DND-41 (cell line): ENCODE data around the gene SERPIND1.

ENCODE experiments used
- ATAC-seq: fragments of 200-7000 bp; cut with Tn5 transposase; 3 replicates; pipeline ENCODE4 v1.9.1; 2021; ENCODE audit warnings: low read depth; ENCODE audit not compliant: insufficient read depth
- DNase-seq: peaks from one replicate; pipeline ENCODE4 v3.0.0-alpha.2; 2020
- H2AFZ ChIP-seq: 2 replicates; pipeline ENCODE4 v1.6.0; 2012; ENCODE audit warnings: low read depth, low read length
- H3K27ac ChIP-seq: 2 replicates; pipeline ENCODE4 v1.5.1; 2012; ENCODE audit warnings: low read length, inconsistent platforms
- H3K27me3 ChIP-seq: fragments of 200-600 bp; sonication (generic); 2 replicates; pipeline ENCODE4 v1.6.0; 2012; ENCODE audit warnings: low read length, mild to moderate bottlenecking, inconsistent platforms; ENCODE audit not compliant: insufficient read depth, poor library complexity
- H3K36me3 ChIP-seq: 2 replicates; pipeline ENCODE4 v1.5.1; 2012; ENCODE audit warnings: low read length, inconsistent platforms; ENCODE audit not compliant: insufficient read depth
- H3K4me1 ChIP-seq: 2 replicates; pipeline ENCODE4 v1.5.1; 2012; ENCODE audit warnings: mild to moderate bottlenecking, low read length; ENCODE audit not compliant: insufficient read depth
- H3K4me2 ChIP-seq: 2 replicates; pipeline ENCODE4 v1.6.0; 2012; ENCODE audit warnings: mild to moderate bottlenecking, moderate library complexity, low read length, inconsistent platforms; ENCODE audit not compliant: insufficient read depth
- H3K4me3 ChIP-seq, 2 experiments: fragments of 200-600 bp in 1 of 2; shearing (Covaris generic) in 1 of 2; 2 replicates each; pipeline ENCODE4 v1.5.1; 2012 to 2016; ENCODE audit warnings: inconsistent platforms in 2 of 2, low read length in 2 of 2, mild to moderate bottlenecking in 2 of 2, low read depth in 1 of 2, moderate library complexity in 1 of 2
- H3K79me2 ChIP-seq: 2 replicates; pipeline ENCODE4 v1.6.0; 2012; ENCODE audit warnings: low read length, inconsistent platforms; ENCODE audit not compliant: insufficient read depth
- H3K9ac ChIP-seq: 2 replicates; pipeline ENCODE4 v1.6.0; 2012; ENCODE audit warnings: low read depth, mild to moderate bottlenecking, inconsistent platforms, low read length, moderate library complexity
- H3K9me3 ChIP-seq: 2 replicates; pipeline ENCODE4 v1.5.1; 2012; ENCODE audit warnings: low read length, moderate library complexity, mild to moderate bottlenecking, inconsistent platforms; ENCODE audit not compliant: insufficient read depth, severe bottlenecking
- H4K20me1 ChIP-seq: 2 replicates; pipeline ENCODE4 v1.6.0; 2012; ENCODE audit warnings: low read length; ENCODE audit not compliant: insufficient read depth
- EZH2 ChIP-seq: IDR thresholded peaks from 3 replicates; pipeline ENCODE4 v1.6.1; 2012; ENCODE audit warnings: borderline replicate concordance, low read depth, mild to moderate bottlenecking, moderate library complexity, low read length, inconsistent platforms; ENCODE audit not compliant: severe bottlenecking
- TF ChIP-seq, protein P1 (sequence below): IDR thresholded peaks from 2 replicates; pipeline ENCODE4 v1.5.1; 2012; ENCODE audit warnings: borderline replicate concordance, low read length, moderate library complexity, mild to moderate bottlenecking; ENCODE audit not compliant: poor library complexity, severe bottlenecking; ENCODE audit errors: extremely low read depth

SERPIND1 gene

DNA sequence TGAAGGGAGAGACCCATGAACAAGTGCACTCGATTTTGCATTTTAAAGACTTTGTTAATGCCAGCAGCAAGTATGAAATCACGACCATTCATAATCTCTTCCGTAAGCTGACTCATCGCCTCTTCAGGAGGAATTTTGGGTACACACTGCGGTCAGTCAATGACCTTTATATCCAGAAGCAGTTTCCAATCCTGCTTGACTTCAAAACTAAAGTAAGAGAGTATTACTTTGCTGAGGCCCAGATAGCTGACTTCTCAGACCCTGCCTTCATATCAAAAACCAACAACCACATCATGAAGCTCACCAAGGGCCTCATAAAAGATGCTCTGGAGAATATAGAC lies 5.9 kb downstream of the SERPIND1 start:
- no peak overlapping the region for H3K4me2 ChIP-seq
- ATAC-seq, result no peak

DNA sequence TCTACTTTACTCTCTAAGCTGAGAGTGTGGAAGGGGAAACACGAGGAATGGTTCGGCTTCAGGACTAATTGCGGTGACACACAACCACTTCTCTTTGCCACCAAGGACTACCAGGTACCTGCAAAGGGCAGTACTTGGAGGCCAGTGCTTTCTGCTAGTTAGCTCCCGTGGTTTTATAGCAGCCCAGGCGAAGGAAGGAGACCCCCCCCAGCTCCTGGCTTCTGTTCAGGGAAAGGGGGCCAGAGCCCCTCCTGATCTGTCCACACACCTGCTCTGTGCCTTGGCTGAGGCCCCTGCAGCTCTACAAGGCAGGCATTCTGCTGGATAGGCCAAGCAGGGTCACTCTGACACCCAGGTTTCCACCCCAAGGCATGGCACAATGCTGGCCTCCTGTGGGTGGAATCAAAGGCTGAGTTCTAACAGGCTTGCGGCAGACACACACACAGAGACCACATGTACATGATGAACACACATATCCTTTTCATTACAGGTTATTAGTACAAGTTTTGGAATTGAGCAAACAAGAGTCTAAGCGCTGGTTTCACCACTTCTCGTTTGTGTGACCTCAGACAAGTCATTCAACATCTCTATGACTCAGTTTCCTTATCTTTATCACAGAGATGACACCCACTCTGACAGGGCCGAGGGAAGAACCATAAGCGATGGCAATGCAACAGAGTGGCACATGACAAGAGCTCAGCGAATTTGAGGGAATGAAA lies 7.5 kb downstream of the SERPIND1 start:
- H3K4me3 ChIP-seq, result no peak overlapping the region
- no peak overlapping the region for H3K4me2 ChIP-seq
- TF ChIP-seq EZH2, result no peak
- TF ChIP-seq, protein P1, sequence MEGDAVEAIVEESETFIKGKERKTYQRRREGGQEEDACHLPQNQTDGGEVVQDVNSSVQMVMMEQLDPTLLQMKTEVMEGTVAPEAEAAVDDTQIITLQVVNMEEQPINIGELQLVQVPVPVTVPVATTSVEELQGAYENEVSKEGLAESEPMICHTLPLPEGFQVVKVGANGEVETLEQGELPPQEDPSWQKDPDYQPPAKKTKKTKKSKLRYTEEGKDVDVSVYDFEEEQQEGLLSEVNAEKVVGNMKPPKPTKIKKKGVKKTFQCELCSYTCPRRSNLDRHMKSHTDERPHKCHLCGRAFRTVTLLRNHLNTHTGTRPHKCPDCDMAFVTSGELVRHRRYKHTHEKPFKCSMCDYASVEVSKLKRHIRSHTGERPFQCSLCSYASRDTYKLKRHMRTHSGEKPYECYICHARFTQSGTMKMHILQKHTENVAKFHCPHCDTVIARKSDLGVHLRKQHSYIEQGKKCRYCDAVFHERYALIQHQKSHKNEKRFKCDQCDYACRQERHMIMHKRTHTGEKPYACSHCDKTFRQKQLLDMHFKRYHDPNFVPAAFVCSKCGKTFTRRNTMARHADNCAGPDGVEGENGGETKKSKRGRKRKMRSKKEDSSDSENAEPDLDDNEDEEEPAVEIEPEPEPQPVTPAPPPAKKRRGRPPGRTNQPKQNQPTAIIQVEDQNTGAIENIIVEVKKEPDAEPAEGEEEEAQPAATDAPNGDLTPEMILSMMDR, result no peak
- no peak for DNase-seq
- no peaks in the 10 kb centered on the region for H3K79me2 ChIP-seq
- H3K27me3 ChIP-seq, result no peaks in the 10 kb centered on the region
- H3K9me3 ChIP-seq, result no peaks in the 10 kb centered on the region
- peaks cover 70% of the 10 kb centered on the region for H3K36me3 ChIP-seq
- H3K27ac ChIP-seq, result no peak overlapping the region
- ATAC-seq, result no peak
- 0 out of 2 replicates have a peak, but pooled peaks cover 11% of the 10 kb centered on the region for H4K20me1 ChIP-seq
- no peaks in the 10 kb centered on the region for H3K4me1 ChIP-seq
- no peak overlapping the region for H3K9ac ChIP-seq
- no peak overlapping the region for H2AFZ ChIP-seq

More for the DNA sequence above, 5.9 kb downstream of the SERPIND1 start:
- Histone ChIP-seq H3K36me3 (peaks cover 66% of the 10 kb centered on the region), H3K9me3 (no peaks in the 10 kb centered on the region), H3K4me1 (no peaks in the 10 kb centered on the region), H2AFZ (no peak overlapping the region), H3K27me3 (no peaks in the 10 kb centered on the region), H3K4me3 (no peak overlapping the region), H4K20me1 (0 out of 2 replicates have a peak, but pooled peaks cover 11% of the 10 kb centered on the region), H3K9ac (no peak overlapping the region), H3K27ac (no peak overlapping the region), H3K79me2 (no peaks in the 10 kb centered on the region)
- no peak for DNase-seq
- TF ChIP-seq, protein P1, result no peak
- no peak for TF ChIP-seq EZH2

DNA sequence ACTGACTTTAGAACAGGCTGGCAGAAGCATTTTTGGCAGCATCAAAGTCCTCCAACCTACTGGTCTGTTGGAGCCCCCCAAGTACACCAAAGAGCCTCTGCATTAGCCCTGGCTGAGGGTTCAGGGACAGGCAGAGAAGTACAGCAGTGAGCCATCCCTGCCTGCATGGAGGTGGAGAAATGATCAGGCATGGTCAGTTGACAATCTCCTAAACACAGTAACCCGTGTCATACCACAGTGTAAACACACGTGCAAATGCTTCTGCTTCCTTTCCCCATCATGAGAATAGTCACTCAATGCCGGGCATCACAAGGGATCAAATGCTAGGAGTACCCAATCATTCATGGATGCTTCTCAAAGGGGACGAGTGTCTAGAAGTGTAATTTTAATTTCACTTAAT lies 8.2 kb downstream of the SERPIND1 start:
- Histone ChIP-seq H3K79me2 (no peaks in the 10 kb centered on the region), H2AFZ (no peak overlapping the region), H3K27ac (no peak overlapping the region), H3K4me2 (no peak overlapping the region), H3K4me1 (no peaks in the 10 kb centered on the region), H4K20me1 (0 out of 2 replicates have a peak, but pooled peaks cover 11% of the 10 kb centered on the region), H3K9me3 (no peaks in the 10 kb centered on the region), H3K36me3 (peaks cover 75% of the 10 kb centered on the region), H3K9ac (no peak overlapping the region), H3K4me3 (no peak overlapping the region), H3K27me3 (no peaks in the 10 kb centered on the region)
- DNase-seq (no peak), ATAC-seq (no peak)
- no peak for TF ChIP-seq EZH2
- TF ChIP-seq, protein P1, result no peak
